HCT116 (cell line): ENCODE measurements around the gene NXPH1. TPM values are rescaled to one million over a fixed set of nuclear protein-coding genes. Genes with fewer than 3 reads are reported as not detected.

Source experiments
- ATAC-seq: fragments of 200-7000 bp; cut with Tn5 transposase; 2 replicates; pipeline ENCODE4 v1.9.1; 2020; ENCODE audit warnings: mild to moderate bottlenecking, moderate library complexity
- BruUV-seq: library from RNA; stranded (reverse); fragments of 400-500 nt; replicated peaks from 2 replicates; lab custom pipeline; 2021; lab: Mats Ljungman, UMichigan
- CTCF ChIA-PET: fragments of 300-600 bp; sonication (Branson Sonifier 250); formaldehyde crosslinking; loops from one replicate; lab custom pipeline; 2021; ENCODE audit warnings: antibody characterized with exemption; lab: Charles Lee
- POLR2A ChIA-PET: fragments of 300-600, 350-600 bp; sonication (Branson Sonifier 250); formaldehyde crosslinking; loops from one replicate; lab custom pipeline; 2021; ENCODE audit warnings: antibody characterized with exemption; lab: Charles Lee
- RAD21 ChIA-PET, 2 experiments: fragments of 300-600 bp; sonication (Branson Sonifier 250); formaldehyde crosslinking; loops; one replicate each; lab custom pipeline; 2023; ENCODE audit warnings: low total read pairs in 2 of 2; ENCODE audit not compliant: uncharacterized antibody in 2 of 2, unreplicated experiment in 2 of 2, low non-redundant PET in 1 of 2; lab: Charles Lee
- DNase-seq: peaks from one replicate; pipeline ENCODE4 v3.0.0-alpha.2; 2010; ENCODE audit warnings: low read depth, low spot score
- H2AFZ ChIP-seq: fragments of 200-600 bp; shearing (Covaris generic), sonication (generic); 2 replicates; pipeline ENCODE4 v1.6.1; 2017; ENCODE audit warnings: low read depth, mixed run types, mixed read lengths, antibody characterized with exemption, low read length; ENCODE audit not compliant: poor library complexity, severe bottlenecking
- H3K27ac ChIP-seq: 2 replicates; pipeline ENCODE4 v1.5.1; 2012; ENCODE audit warnings: low read depth, low read length
- H3K27me3 ChIP-seq: fragments of 200-600 bp; sonication (generic); 2 replicates; pipeline ENCODE4 v1.6.1; 2016; ENCODE audit warnings: mixed run types, low read length, mixed read lengths; ENCODE audit not compliant: insufficient read depth
- H3K36me3 ChIP-seq, 2 experiments: fragments of 200-500 bp in 1 of 2; fragments of 200-600 bp in 1 of 2; sonication (Bioruptor generic) in 1 of 2; sonication (generic) in 1 of 2; 2 replicates each; pipeline versions ENCODE4 v1.5.1 to v1.6.1; 2014 to 2016; ENCODE audit warnings: low read length in 2 of 2, inconsistent platforms in 1 of 2, mixed read lengths in 1 of 2, mixed run types in 1 of 2; ENCODE audit not compliant: insufficient read depth in 2 of 2, control insufficient read depth in 1 of 2
- H3K4me1 ChIP-seq, 2 experiments: fragments of 200-600 bp in 1 of 2; sonication (generic) in 1 of 2; 2 replicates each; pipeline versions ENCODE4 v1.5.1 to v1.6.1; 2012 to 2017; ENCODE audit warnings: low read length in 2 of 2, inconsistent platforms in 1 of 2, mild to moderate bottlenecking in 1 of 2, mixed read lengths in 1 of 2, mixed run types in 1 of 2, moderate library complexity in 1 of 2; ENCODE audit not compliant: insufficient read depth in 2 of 2, control insufficient read depth in 1 of 2
- H3K4me2 ChIP-seq: fragments of 200-600 bp; sonication (generic); 2 replicates; pipeline ENCODE4 v1.6.1; 2017; ENCODE audit warnings: mixed run types, low read length, mixed read lengths
- H3K4me3 ChIP-seq, 2 experiments: fragments of 200-600 bp in 1 of 2; sonication (generic) in 1 of 2; replicated peaks in 1 of 2; 2 replicates each; pipeline ENCODE4 v1.5.1; 2011 to 2016; ENCODE audit warnings: low read length in 2 of 2, control low read depth in 1 of 2, low read depth in 1 of 2, mild to moderate bottlenecking in 1 of 2, mixed read lengths in 1 of 2, mixed run types in 1 of 2
- H3K79me2 ChIP-seq: fragments of 200-600 bp; sonication (generic); 2 replicates; pipeline ENCODE4 v1.6.1; 2017; ENCODE audit warnings: mild to moderate bottlenecking, mixed run types, low read length, moderate library complexity, mixed read lengths; ENCODE audit not compliant: insufficient read depth
- H3K9ac ChIP-seq: fragments of 200-600 bp; sonication (generic); 2 replicates; pipeline ENCODE4 v1.6.1; 2016; ENCODE audit warnings: low read length, mixed read lengths
- H3K9me2 ChIP-seq: fragments of 200-600 bp; sonication (generic), shearing (Covaris generic); 2 replicates; pipeline ENCODE4 v1.6.1; 2017; ENCODE audit warnings: mixed run types, mild to moderate bottlenecking, moderate library complexity; ENCODE audit not compliant: insufficient read depth
- H3K9me3 ChIP-seq, 2 experiments: fragments of 200-500 bp in 1 of 2; fragments of 200-600 bp in 1 of 2; sonication (Bioruptor generic) in 1 of 2; sonication (generic) in 1 of 2; 2 replicates each; pipeline ENCODE4 v1.6.1; 2014 to 2017; ENCODE audit warnings: low read length in 2 of 2, mixed read lengths in 2 of 2, inconsistent platforms in 1 of 2, low read depth in 1 of 2, mild to moderate bottlenecking in 1 of 2, mixed run types in 1 of 2, moderate library complexity in 1 of 2; ENCODE audit not compliant: control insufficient read depth in 1 of 2, insufficient read depth in 1 of 2
- H4K20me1 ChIP-seq: fragments of 200-600 bp; sonication (generic), shearing (Covaris generic); 2 replicates; pipeline ENCODE4 v1.6.1; 2017; ENCODE audit warnings: mixed run types, mild to moderate bottlenecking, moderate library complexity; ENCODE audit not compliant: insufficient read depth
- ELF1 ChIP-seq: IDR thresholded peaks from 2 replicates; pipeline ENCODE4 v1.6.1; 2012; ENCODE audit warnings: low read depth, borderline replicate concordance
- POLR2AphosphoS5 ChIP-seq: IDR thresholded peaks from 2 replicates; pipeline ENCODE4 v1.6.1; 2011; ENCODE audit warnings: mild to moderate bottlenecking, low read depth, low read length, moderate library complexity
- SP1 ChIP-seq: IDR thresholded peaks from 2 replicates; pipeline ENCODE4 v1.6.1; 2012; ENCODE audit warnings: low read depth
- YY1 ChIP-seq: IDR thresholded peaks from 2 replicates; pipeline ENCODE4 v1.6.1; 2011; ENCODE audit warnings: low read length, low read depth, moderate library complexity, mild to moderate bottlenecking; ENCODE audit not compliant: insufficient replicate concordance; ENCODE audit errors: extremely low read depth
- intact Hi-C: fragments of 100-400 bp; cut with micrococcal nuclease; formaldehyde crosslinking; loops from 2 replicates; pipeline ENCODE4 v1.10.0; 2022
- total RNA-seq: library from RNA; stranded (reverse); gene quantifications from one replicate; pipeline ENCODE4 v1.2.1, GENCODE V29; 2021; ENCODE audit not compliant: unreplicated experiment
- TF ChIP-seq, protein P1 (sequence below): IDR thresholded peaks from 2 replicates; pipeline ENCODE4 v1.6.1; 2012

The NXPH1 gene
- total RNA-seq, 1 experiment from 2014 or later, result 0.17 TPM

DNA sequence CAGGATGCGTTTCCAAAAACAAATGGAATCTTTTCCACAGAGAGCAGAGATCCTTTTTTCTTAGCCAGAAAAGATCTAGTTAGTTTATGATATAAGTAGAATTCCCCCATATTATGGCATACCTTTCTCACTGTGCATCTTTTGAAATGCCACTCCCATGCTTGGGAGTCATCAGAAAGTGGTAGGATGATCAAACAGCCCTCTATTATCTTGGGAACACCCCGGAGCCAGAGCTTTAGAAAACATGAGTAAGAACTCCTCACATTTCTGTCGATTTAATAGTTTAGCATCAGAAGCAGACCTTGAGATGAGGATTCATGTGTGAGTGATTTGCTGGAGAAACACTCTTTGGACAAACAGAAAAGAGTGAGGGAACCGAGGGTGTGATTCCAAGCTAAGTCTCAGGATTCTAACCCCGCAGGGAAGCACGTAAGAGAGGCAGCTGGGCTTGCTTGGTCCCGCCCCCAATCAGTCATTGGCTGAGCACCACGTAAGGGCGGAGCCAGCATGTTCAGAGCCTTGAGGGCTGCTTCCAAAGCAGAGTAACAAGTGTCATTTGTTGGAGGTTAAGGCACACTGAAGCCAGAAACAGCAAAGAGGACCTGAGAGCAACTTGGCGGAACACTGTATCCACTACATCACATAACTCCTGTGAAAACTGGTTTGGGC, 43.7 kb upstream of the NXPH1 start:
- no peaks in the 10 kb centered on the region for H4K20me1 ChIP-seq
- no TSS peak for BruUV-seq
- intact Hi-C loops, result no loop called here
- H3K4me3 ChIP-seq, result 0 out of 4 replicates have a peak overlapping the region, but pooled peaks have one; percentile 4 to 22
- no peaks in the 10 kb centered on the region for H3K9me3 ChIP-seq
- no peaks in the 10 kb centered on the region for H3K9me2 ChIP-seq
- POLR2A ChIA-PET, result no interaction called here
- no peaks in the 10 kb centered on the region for H3K79me2 ChIP-seq
- H2AFZ ChIP-seq, result peak overlapping the region; percentile 47
- H3K9ac ChIP-seq, result no peak overlapping the region
- H3K4me2 ChIP-seq, result peak overlapping the region; percentile 63
- H3K36me3 ChIP-seq, result no peaks in the 10 kb centered on the region
- TF ChIP-seq, protein P1, sequence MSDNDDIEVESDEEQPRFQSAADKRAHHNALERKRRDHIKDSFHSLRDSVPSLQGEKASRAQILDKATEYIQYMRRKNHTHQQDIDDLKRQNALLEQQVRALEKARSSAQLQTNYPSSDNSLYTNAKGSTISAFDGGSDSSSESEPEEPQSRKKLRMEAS, result no peak
- peak; percentile 36; the same call in 1 of the 2 replicates for TF ChIP-seq POLR2AphosphoS5
- TF ChIP-seq, all 23 proteins: peak for 1
- H3K27ac ChIP-seq, result no peak overlapping the region
- ChIA-PET RAD21 (no interaction called here), CTCF (no interaction called here)
- no peaks in the 10 kb centered on the region; the same call in 1 of the 2 replicates for H3K27me3 ChIP-seq
- peak; percentile 100 for ATAC-seq
- DNase-seq, result peak; percentile 53
- H3K4me1 ChIP-seq, result peaks cover 0 to 10% of the 10 kb centered on the region in 2 experiments; a peak in 1 of 4 replicates

DNA sequence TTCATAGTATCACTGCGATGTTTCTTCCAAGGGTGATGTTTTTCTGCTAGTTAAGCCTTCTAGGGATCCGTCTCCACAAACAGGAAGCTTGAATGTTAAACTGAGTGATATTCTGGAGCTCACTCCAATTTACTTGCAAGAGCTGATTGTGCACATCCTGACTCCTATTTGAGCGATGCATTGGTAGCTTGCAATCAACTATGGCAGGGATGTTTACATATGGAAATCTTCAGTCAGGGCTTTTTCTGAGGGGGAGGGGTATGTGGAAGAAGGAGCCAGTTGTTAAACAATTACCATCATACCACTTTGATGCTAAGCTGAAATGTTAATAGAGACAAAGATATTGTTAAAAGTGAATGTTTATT, 43.2 kb upstream of the NXPH1 start:
- 0 out of 4 replicates have a peak overlapping the region, but pooled peaks of 1 of the 2 experiments have one; percentile 22 for H3K4me3 ChIP-seq

More for the DNA sequence above, 43.2 kb upstream of the NXPH1 start:
- TF ChIP-seq ELF1, result no peak
- no peak for TF ChIP-seq SP1
- TF ChIP-seq YY1, result no peak
- Histone ChIP-seq H3K9me2 (no peaks in the 10 kb centered on the region), H3K36me3 (no peaks in the 10 kb centered on the region), H3K27me3 (no peaks in the 10 kb centered on the region; the same call in 1 of the 2 replicates), H3K4me1 (peaks cover 0 to 10% of the 10 kb centered on the region in 2 experiments; a peak in 1 of 4 replicates), H4K20me1 (no peaks in the 10 kb centered on the region), H3K9ac (no peak overlapping the region), H3K9me3 (no peaks in the 10 kb centered on the region), H3K27ac (no peak overlapping the region), H2AFZ (no peak overlapping the region), H3K4me2 (peak overlapping the region; percentile 63), H3K79me2 (no peaks in the 10 kb centered on the region)
- ChIA-PET RAD21 (no interaction called here), CTCF (no interaction called here), POLR2A (no interaction called here)
- BruUV-seq, result no TSS peak
- intact Hi-C loops, result no loop called here
- no peak for DNase-seq
- ATAC-seq, result peak; percentile 31
